K562 (cell line): Measurements from ENCODE around the gene ADAM30. TPM values are rescaled to one million over a fixed set of nuclear protein-coding genes. Genes with fewer than 3 reads are reported as not detected.

Source experiments
- CBX1 ChIP-seq: sonication (generic); IDR thresholded peaks from 2 replicates; pipeline ENCODE4 v1.6.1; 2016; ENCODE audit warnings: antibody characterized with exemption, low read depth, mild to moderate bottlenecking
- CGGBP1 ChIP-seq: fragments of 250-450 bp; sonication (Bioruptor Pico); IDR thresholded peaks from 2 replicates; pipeline ENCODE4 v1.9.0; 2021; ENCODE audit warnings: mild to moderate bottlenecking
- ELF2 ChIP-seq: fragments of 250-450 bp; sonication (Bioruptor Pico); IDR thresholded peaks from 2 replicates; pipeline ENCODE4 v1.5.0; 2021; ENCODE audit warnings: mild to moderate bottlenecking
- ETV1 ChIP-seq: fragments of 450-650 bp; conservative IDR thresholded peaks from 2 replicates; pipeline ENCODE4 v1.6.1; 2016; ENCODE audit warnings: missing genetic modification characterization, control low read depth, low read depth, missing compliant biosample characterization
- FOXP1 ChIP-seq: sonication (generic); formaldehyde crosslinking; IDR thresholded peaks from 2 replicates; pipeline ENCODE4 v1.8.0; 2022; ENCODE audit warnings: mild to moderate bottlenecking, missing genetic modification reagents
- HMGN3 ChIP-seq: IDR thresholded peaks from 2 replicates; pipeline ENCODE4 v1.6.1; 2011; ENCODE audit warnings: borderline replicate concordance, low read depth, mild to moderate bottlenecking, mixed read lengths, low read length; ENCODE audit not compliant: insufficient read length; ENCODE audit errors: extremely low read depth
- KLF13 ChIP-seq: fragments of 450-650 bp; IDR thresholded peaks from 2 replicates; pipeline ENCODE4 v1.6.1; 2016; ENCODE audit warnings: missing genetic modification characterization, low read depth, mild to moderate bottlenecking, missing compliant biosample characterization, moderate library complexity, borderline replicate concordance
- NCOA6 ChIP-seq: fragments of 450-650 bp; IDR thresholded peaks from 2 replicates; pipeline ENCODE4 v1.6.1; 2017; ENCODE audit warnings: mild to moderate bottlenecking
- NCOR1 ChIP-seq: fragments of 450-650 bp; IDR thresholded peaks from 2 replicates; pipeline ENCODE4 v1.6.1; 2016; ENCODE audit warnings: mild to moderate bottlenecking, moderate library complexity
- NR2C1 ChIP-seq, 2 experiments: fragments of 450-650 bp; IDR thresholded peaks; 2 replicates each; pipeline ENCODE4 v1.6.1; 2017; ENCODE audit warnings: mild to moderate bottlenecking in 2 of 2, antibody characterized with exemption in 1 of 2, inconsistent platforms in 1 of 2, missing compliant biosample characterization in 1 of 2, missing genetic modification characterization in 1 of 2
- PBX2 ChIP-seq, 2 experiments: IDR thresholded peaks in 1 of 2; conservative IDR thresholded peaks in 1 of 2; 2 replicates each; pipeline ENCODE4 v1.6.1; 2016; ENCODE audit warnings: low read depth in 2 of 2, mild to moderate bottlenecking in 1 of 2, missing compliant biosample characterization in 1 of 2, missing genetic modification characterization in 1 of 2, moderate library complexity in 1 of 2
- RBM15 ChIP-seq: fragments of 200-400 bp; formaldehyde crosslinking; IDR thresholded peaks from 2 replicates; pipeline ENCODE4 v1.6.1; 2018; ENCODE audit warnings: mild to moderate bottlenecking, low read length, moderate library complexity; ENCODE audit not compliant: insufficient read depth
- RFX5 ChIP-seq: IDR thresholded peaks from 2 replicates; pipeline ENCODE4 v1.6.1; 2011; ENCODE audit warnings: low read depth, mild to moderate bottlenecking, improper control_type of control experiment, low read length
- SETDB1 ChIP-seq: IDR thresholded peaks from one replicate; pipeline ENCODE4 v1.6.1; 2012; ENCODE audit warnings: low read length, control low read depth, inconsistent platforms
- TAF1 ChIP-seq: IDR thresholded peaks from 2 replicates; pipeline ENCODE4 v1.6.1; 2011; ENCODE audit warnings: mild to moderate bottlenecking, low read length, moderate library complexity; ENCODE audit not compliant: insufficient read depth, control insufficient read depth, severe bottlenecking; ENCODE audit errors: extremely low read depth
- TCF15 ChIP-seq: fragments of 250-450 bp; sonication (Bioruptor Pico); IDR thresholded peaks from 2 replicates; pipeline ENCODE4 v1.8.0; 2022; ENCODE audit warnings: moderate library complexity, mild to moderate bottlenecking, inconsistent platforms
- ZBED1 ChIP-seq: IDR thresholded peaks from 2 replicates; pipeline ENCODE4 v1.6.1; 2014
- ZFP91 ChIP-seq: sonication (generic); formaldehyde crosslinking; IDR thresholded peaks from 2 replicates; pipeline ENCODE4 v1.8.0; 2022; ENCODE audit warnings: mild to moderate bottlenecking, missing genetic modification reagents
- ZKSCAN8 ChIP-seq: fragments of 200-800 bp; sonication (Bioruptor generic); IDR thresholded peaks from 2 replicates; pipeline ENCODE4 v1.6.1; 2016; ENCODE audit warnings: missing genetic modification characterization, missing compliant biosample characterization
- ZNF23 ChIP-seq: fragments of 250-450 bp; sonication (Bioruptor Pico); IDR thresholded peaks from 2 replicates; pipeline ENCODE4 v1.4.0; 2020; ENCODE audit warnings: mild to moderate bottlenecking
- polyA plus RNA-seq, 8 experiments: library from polyadenylated mRNA; depleted of rRNA in 4 of 8; stranded (reverse) in 5 of 8; unstranded in 3 of 8; fragments of >200 nt; fragmentation: Nextera tagmentation in 2 of 8; fragmentation: Illumina TruSeq in 1 of 8; extraction: Ambion mirVana in 2 of 8; extraction: Trizol in 1 of 8; gene quantifications; 2 replicates each; pipeline versions ENCODE4 v1.2.1 to v1.2.3, GENCODE V29; 2011 to 2014; ENCODE audit warnings: inconsistent platforms in 1 of 8, missing spikeins in 1 of 8
- total RNA-seq, 7 experiments: library from RNA; depleted of rRNA in 6 of 7; stranded (reverse); fragments of >200 nt in 6 of 7; fragmentation: Illumina TruSeq in 2 of 7; extraction: Trizol in 2 of 7; gene quantifications; 2 replicates each; pipeline versions ENCODE4 v1.2.1 to v1.2.3, GENCODE V29; 2011 to 2021; ENCODE audit warnings: low replicate concordance in 1 of 7

ADAM30 gene
- total and polyA plus RNA-seq, 9 of the 15 experiments (the other 6 are each of a cell fraction or from before 2014, with no cell fraction given), result not detected

GRCh38 chr1:119859647-119860046, 36.7 kb downstream of the ADAM30 start (continued):
- TF ChIP-seq HMGN3 (no peak), CGGBP1 (CRISPR knock-in tag) (no peak), CBX1 (no peak), NCOA6 (no peak), NR2C1 (IDR thresholded peaks at IDR 0.05) (peak; percentile 88), NR2C1 (tag; IDR thresholded peaks at IDR 0.05) (peak; percentile 93), NCOR1 (peak; percentile 82), SETDB1 (no peak), ZFP91 (CRISPR knock-in tag) (no peak), RBM15 (no peak), ZBED1 (no peak), ZNF23 (no peak), ETV1 (tag) (peak; percentile 71), KLF13 (tag) (no peak), FOXP1 (CRISPR knock-in tag) (no peak), ELF2 (CRISPR knock-in tag) (no peak), TAF1 (no peak), PBX2 (CRISPR knock-in tag; IDR thresholded peaks at IDR 0.05; ENCODE audit: low read depth) (no peak), PBX2 (tag; conservative IDR thresholded peaks at IDR 0.05; ENCODE audit: low read depth) (peak; percentile 73), TCF15 (CRISPR knock-in tag) (no peak), ZKSCAN8 (0 out of 2 replicates have a peak, but pooled peaks have one; percentile 50), RFX5 (no peak)
